Peyer's patch (tissue), 4 donors: ENCODE data around the gene EVL. TPM values are rescaled to one million over a fixed set of nuclear protein-coding genes. Genes with fewer than 3 reads are reported as not detected.
A peak's percentile ranks its signal among the peaks of the same experiment; 100 is the strongest.

ENCODE experiments used
- DNase-seq, 3 donors: peaks; one replicate each; pipeline ENCODE4 v3.0.0-alpha.2; 2017 to 2019
- H3K27ac ChIP-seq, 4 donors: fragments of 200-600 bp; sonication (generic); one replicate each; pipeline ENCODE4 v1.5.1; 2016 to 2019
- H3K27me3 ChIP-seq, 2 donors: fragments of 200-600 bp; sonication (generic); one replicate each; pipeline ENCODE4 v1.5.1; 2019
- H3K36me3 ChIP-seq, 3 donors: fragments of 200-600 bp; sonication (generic); one replicate each; pipeline ENCODE4 v1.5.1; 2016 to 2019
- H3K4me1 ChIP-seq, 4 donors: fragments of 200-600 bp; sonication (generic); one replicate each; pipeline ENCODE4 v1.5.1; 2016 to 2019
- H3K4me3 ChIP-seq, 4 donors: fragments of 200-600 bp; sonication (generic); 1 replicate in 3 of 4; 2 replicates in 1 of 4; pipeline ENCODE4 v1.5.1; 2016 to 2019; ENCODE audit warnings: mild to moderate bottlenecking in 1 of 4
- H3K9me3 ChIP-seq, 4 donors: fragments of 200-600 bp; sonication (generic); one replicate each; pipeline ENCODE4 v1.5.1; 2016 to 2019; ENCODE audit warnings: mild to moderate bottlenecking in 1 of 4
- POLR2A ChIP-seq, 2 donors: fragments of 450-650 bp; IDR thresholded peaks; one replicate each; pipeline ENCODE4 v1.5.1; 2017; ENCODE audit warnings: antibody characterized with exemption in 2 of 2, mild to moderate bottlenecking in 2 of 2, moderate library complexity in 2 of 2
- total RNA-seq, 4 donors: library from RNA; depleted of rRNA; stranded (reverse); fragments of >200 nt; gene quantifications; one replicate each; pipeline ENCODE4 v1.1.0, GENCODE V29; 2016
- TF ChIP-seq, protein P1 (sequence below), 6 experiments: fragments of 450-650 bp in 4 of 6; fragments of 200-600 bp in 2 of 6; sonication (generic) in 1 of 6; IDR thresholded peaks; one replicate each; pipeline ENCODE4 v1.5.1; 2017 to 2019; ENCODE audit warnings: antibody characterized with exemption in 6 of 6, mild to moderate bottlenecking in 3 of 6, moderate library complexity in 1 of 6

The EVL gene
- total RNA-seq, 4 donors from 2014 or later, result 44.9 to 409 (median 110) TPM

DNA sequence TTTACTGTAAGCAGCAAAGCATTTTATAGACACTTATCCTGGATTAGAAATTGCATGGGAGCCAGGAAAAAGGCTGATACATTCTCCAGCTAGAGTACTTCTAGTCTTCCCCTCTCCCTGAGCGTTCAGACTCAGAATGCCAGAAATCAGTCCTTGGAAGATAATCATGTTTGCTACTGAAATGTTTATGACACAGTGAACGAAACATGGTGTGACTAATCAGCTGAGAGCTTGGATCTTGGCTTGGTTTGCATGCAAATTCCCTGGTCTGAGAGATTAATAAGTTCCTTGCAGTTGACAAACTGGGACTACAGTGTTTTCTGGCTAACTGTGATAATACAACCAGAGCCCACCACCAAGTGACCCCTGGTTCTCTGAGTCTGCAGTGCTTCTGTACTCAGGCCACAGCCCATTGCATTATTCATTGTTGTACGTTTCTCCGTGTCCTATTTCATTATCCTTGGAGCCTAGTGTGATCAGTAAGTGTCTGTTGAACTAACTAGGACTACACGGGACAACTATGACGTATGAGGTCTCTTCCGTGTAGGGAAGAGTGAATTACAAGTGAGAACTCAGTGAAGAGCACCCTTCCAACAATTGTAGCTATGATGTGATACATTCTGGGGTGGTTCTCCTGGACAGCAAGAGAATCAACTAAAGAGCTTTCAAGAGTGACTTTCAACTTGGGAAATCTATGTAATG is 34.6 kb upstream of the EVL start:
- Histone ChIP-seq H3K36me3 (no peaks in the 10 kb centered on the region), H3K4me3 (no peak overlapping the region), H3K27ac (peak overlapping the region in 2 of 4 donors; percentile 44 to 72), H3K9me3 (no peaks in the 10 kb centered on the region), H3K27me3 (no peaks in the 10 kb centered on the region), H3K4me1 (peaks cover 0 to 13% (median 0%) of the 10 kb centered on the region in 4 donors)
- no peak for DNase-seq
- no peak for TF ChIP-seq POLR2A (IDR thresholded peaks at IDR 0.05)
- TF ChIP-seq, protein P1, sequence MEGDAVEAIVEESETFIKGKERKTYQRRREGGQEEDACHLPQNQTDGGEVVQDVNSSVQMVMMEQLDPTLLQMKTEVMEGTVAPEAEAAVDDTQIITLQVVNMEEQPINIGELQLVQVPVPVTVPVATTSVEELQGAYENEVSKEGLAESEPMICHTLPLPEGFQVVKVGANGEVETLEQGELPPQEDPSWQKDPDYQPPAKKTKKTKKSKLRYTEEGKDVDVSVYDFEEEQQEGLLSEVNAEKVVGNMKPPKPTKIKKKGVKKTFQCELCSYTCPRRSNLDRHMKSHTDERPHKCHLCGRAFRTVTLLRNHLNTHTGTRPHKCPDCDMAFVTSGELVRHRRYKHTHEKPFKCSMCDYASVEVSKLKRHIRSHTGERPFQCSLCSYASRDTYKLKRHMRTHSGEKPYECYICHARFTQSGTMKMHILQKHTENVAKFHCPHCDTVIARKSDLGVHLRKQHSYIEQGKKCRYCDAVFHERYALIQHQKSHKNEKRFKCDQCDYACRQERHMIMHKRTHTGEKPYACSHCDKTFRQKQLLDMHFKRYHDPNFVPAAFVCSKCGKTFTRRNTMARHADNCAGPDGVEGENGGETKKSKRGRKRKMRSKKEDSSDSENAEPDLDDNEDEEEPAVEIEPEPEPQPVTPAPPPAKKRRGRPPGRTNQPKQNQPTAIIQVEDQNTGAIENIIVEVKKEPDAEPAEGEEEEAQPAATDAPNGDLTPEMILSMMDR (IDR thresholded peaks at IDR 0.05), result no peak

DNA sequence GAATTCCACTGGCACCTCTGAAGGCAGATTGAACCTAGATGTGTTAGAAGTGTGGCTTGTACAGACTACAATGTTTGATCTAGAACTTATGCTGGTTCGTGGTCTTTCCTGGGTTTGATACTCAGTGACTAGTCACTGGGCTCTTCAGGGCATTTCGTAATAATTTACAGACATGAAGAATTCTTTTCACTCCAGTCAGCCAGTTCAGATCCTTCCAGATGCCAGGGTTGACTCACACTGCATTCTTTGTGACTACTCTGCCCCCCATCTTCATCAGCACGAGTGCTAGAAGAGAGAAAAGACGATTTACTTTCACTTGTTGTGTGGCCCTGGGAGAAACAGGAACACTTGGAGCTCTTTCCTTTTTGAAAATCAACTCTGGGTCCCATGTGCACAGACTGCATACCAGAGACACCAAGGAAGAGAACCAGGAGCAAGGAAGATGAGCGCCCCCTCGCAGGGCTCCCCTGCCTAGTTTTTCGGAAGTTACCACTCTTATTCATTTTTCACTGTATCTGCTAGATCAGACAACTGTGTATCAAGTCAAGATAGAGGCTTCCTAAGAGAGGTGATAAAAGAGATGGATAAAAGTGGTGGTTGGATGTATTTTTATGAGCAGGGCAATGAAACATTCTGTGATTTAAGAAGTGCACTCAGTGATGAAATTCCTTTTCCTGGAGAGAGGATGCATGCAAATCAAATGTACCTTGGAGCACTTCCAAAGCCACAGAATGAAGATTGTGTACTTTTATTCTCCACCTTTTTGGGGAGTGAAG is 33.5 kb upstream of the EVL start:
- no peak overlapping the region for H3K4me3 ChIP-seq
- no peaks in the 10 kb centered on the region for H3K9me3 ChIP-seq
- no peaks in the 10 kb centered on the region for H3K27me3 ChIP-seq
- no peaks in the 10 kb centered on the region for H3K36me3 ChIP-seq
- peak overlapping the region in 3 of 4 donors; percentile 13 to 72 (median 22) for H3K27ac ChIP-seq
- peaks cover 0 to 13% (median 0%) of the 10 kb centered on the region in 4 donors for H3K4me1 ChIP-seq
- DNase-seq, result no peak
- TF ChIP-seq, protein P1 (IDR thresholded peaks at IDR 0.05), result no peak
- no peak for TF ChIP-seq POLR2A (IDR thresholded peaks at IDR 0.05)

DNA sequence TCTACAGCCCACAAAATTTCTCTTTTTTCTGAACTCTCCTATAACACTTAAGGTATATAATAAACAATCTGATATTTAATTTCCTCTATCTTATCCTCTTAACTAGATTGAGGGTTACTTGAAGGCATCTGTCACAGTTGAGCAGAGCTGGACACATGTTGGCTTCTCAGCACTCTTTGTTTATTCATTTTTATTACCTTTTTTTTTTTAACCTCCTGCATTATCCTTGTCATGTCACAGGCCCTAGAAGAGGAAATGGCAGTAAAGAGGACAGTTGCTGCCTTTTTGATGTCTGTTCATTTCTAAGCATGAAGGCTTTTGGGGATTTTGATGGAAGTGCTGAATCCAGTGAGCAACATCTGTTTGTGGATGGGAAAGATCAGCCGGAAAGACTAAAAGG is 32.5 kb upstream of the EVL start:
- no peak for DNase-seq
- peaks cover 0 to 13% (median 0%) of the 10 kb centered on the region in 4 donors for H3K4me1 ChIP-seq
- no peak overlapping the region for H3K27ac ChIP-seq
- no peaks in the 10 kb centered on the region for H3K27me3 ChIP-seq
- no peaks in the 10 kb centered on the region for H3K9me3 ChIP-seq
- no peaks in the 10 kb centered on the region for H3K36me3 ChIP-seq
- H3K4me3 ChIP-seq, result no peak overlapping the region
- no peak for TF ChIP-seq POLR2A (IDR thresholded peaks at IDR 0.05)

DNA sequence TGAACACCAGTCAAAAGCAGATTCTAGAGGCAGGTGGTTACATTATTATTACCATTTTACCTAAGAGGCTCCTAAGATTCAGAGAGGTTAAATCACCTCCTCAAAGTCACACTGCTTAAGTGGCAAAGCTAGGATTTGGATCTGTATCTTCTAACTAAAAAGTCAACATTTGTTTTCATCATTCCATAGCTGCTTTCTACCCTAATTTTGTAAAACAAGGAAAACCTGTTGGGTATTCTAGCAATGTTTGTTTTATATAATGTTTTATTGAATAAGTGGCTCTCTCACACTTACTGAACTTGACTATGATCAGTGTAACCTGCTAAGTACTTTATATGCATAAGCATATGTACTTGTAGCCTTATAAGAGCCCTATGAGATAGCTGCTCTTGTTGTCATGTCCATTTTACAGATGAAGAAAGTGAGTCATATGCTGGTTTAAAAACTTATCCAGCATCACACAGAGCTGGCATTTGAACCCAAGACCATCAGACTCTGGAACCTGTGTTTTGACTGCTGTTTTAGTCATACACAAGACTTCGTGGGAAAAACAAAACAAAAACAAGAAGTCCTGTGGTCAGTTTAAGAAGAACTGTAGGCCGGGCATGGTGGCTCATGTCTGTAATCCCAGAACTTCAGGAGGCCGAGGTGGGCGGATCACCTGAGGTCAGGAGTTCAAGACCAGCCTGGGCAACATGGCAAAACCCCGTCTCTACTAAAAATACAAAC is 31.7 kb upstream of the EVL start:
- no peak for DNase-seq
- peaks cover 0 to 13% (median 0%) of the 10 kb centered on the region in 4 donors for H3K4me1 ChIP-seq
- no peaks in the 10 kb centered on the region for H3K36me3 ChIP-seq
- H3K27me3 ChIP-seq, result no peaks in the 10 kb centered on the region
- H3K27ac ChIP-seq, result no peak overlapping the region
- H3K4me3 ChIP-seq, result no peak overlapping the region
- TF ChIP-seq, protein P1 (IDR thresholded peaks at IDR 0.05), result no peak
- TF ChIP-seq POLR2A (IDR thresholded peaks at IDR 0.05), result no peak
- no peaks in the 10 kb centered on the region for H3K9me3 ChIP-seq

DNA sequence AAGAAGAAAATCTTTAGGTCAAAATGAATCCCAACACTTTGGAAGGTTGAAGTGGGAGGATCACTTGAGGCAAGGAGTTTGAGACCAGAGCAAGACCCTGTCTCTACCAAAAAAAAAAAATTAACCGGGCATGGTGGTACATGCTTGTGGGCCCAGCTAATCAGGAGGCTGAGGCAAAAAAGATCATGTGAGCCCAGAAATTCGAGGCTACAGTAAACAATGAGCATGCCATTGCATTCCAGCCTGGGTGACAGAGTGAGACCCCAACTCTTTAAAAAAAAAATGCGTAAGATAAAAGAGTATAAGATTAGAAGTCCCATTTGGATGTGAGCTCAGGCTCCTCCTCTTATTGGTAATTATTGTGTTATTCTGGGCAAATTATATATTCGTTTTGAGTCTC is 30.8 kb upstream of the EVL start:
- DNase-seq, result no peak
- no peak overlapping the region for H3K4me3 ChIP-seq
- TF ChIP-seq POLR2A (IDR thresholded peaks at IDR 0.05), result no peak
- TF ChIP-seq, protein P1 (IDR thresholded peaks at IDR 0.05), result no peak
- H3K27me3 ChIP-seq, result no peaks in the 10 kb centered on the region
- H3K4me1 ChIP-seq, result peaks cover 0 to 13% (median 0%) of the 10 kb centered on the region in 4 donors
- H3K27ac ChIP-seq, result no peak overlapping the region
- no peaks in the 10 kb centered on the region for H3K9me3 ChIP-seq
- H3K36me3 ChIP-seq, result no peaks in the 10 kb centered on the region
